HEK293T (cell line): Measurements from ENCODE around the gene ALDH8A1.

Source experiments
- ARNT ChIP-seq: fragments of 450-650 bp; IDR thresholded peaks from 2 replicates; pipeline ENCODE4 v1.6.1; 2017; ENCODE audit warnings: mild to moderate bottlenecking
- BHLHE40 ChIP-seq: fragments of 450-650 bp; IDR thresholded peaks from 2 replicates; pipeline ENCODE4 v1.6.1; 2016; ENCODE audit warnings: mild to moderate bottlenecking, moderate library complexity, borderline replicate concordance
- ELF4 ChIP-seq: fragments of 450-650 bp; IDR thresholded peaks from 2 replicates; pipeline ENCODE4 v1.6.1; 2017; ENCODE audit warnings: antibody characterized with exemption
- FOXK2 ChIP-seq: fragments of 450-650 bp; IDR thresholded peaks from 2 replicates; pipeline ENCODE4 v1.6.1; 2016; ENCODE audit warnings: mild to moderate bottlenecking
- FOXM1 ChIP-seq: fragments of 450-650 bp; IDR thresholded peaks from 2 replicates; pipeline ENCODE4 v1.6.1; 2017; ENCODE audit warnings: mild to moderate bottlenecking, borderline replicate concordance
- HDGF ChIP-seq: fragments of 450-650 bp; IDR thresholded peaks from 2 replicates; pipeline ENCODE4 v1.6.1; 2017; ENCODE audit warnings: antibody characterized with exemption, borderline replicate concordance
- L3MBTL2 ChIP-seq: fragments of 450-650 bp; conservative IDR thresholded peaks from 2 replicates; pipeline ENCODE4 v1.6.1; 2016; ENCODE audit warnings: mild to moderate bottlenecking
- LEF1 ChIP-seq: fragments of 450-650 bp; IDR thresholded peaks from 2 replicates; pipeline ENCODE4 v1.6.1; 2017; ENCODE audit warnings: mild to moderate bottlenecking, borderline replicate concordance
- NFRKB ChIP-seq: fragments of 450-650 bp; IDR thresholded peaks from 2 replicates; pipeline ENCODE4 v1.6.1; 2016; ENCODE audit warnings: mild to moderate bottlenecking, moderate library complexity
- PKNOX1 ChIP-seq: fragments of 450-650 bp; IDR thresholded peaks from 2 replicates; pipeline ENCODE4 v1.6.1; 2016
- SP1 ChIP-seq: fragments of 450-650 bp; IDR thresholded peaks from 2 replicates; pipeline ENCODE4 v1.6.1; 2017
- SUZ12 ChIP-seq: fragments of 450-650 bp; IDR thresholded peaks from 2 replicates; pipeline ENCODE4 v1.6.1; 2016; ENCODE audit warnings: mild to moderate bottlenecking
- TARDBP ChIP-seq: fragments of 450-650 bp; IDR thresholded peaks from 2 replicates; pipeline ENCODE4 v1.6.1; 2016
- ZNF384 ChIP-seq: fragments of 450-650 bp; IDR thresholded peaks from 2 replicates; pipeline ENCODE4 v1.6.1; 2016

GRCh38 chr6:134898575-134898974, 51.3 kb downstream of the ALDH8A1 start:
- no peak for TF ChIP-seq HDGF
- TF ChIP-seq FOXK2, result no peak
- no peak for TF ChIP-seq SP1
- TF ChIP-seq ZNF384, result no peak
- TF ChIP-seq TARDBP, result no peak
- no peak for TF ChIP-seq BHLHE40
- no peak for TF ChIP-seq FOXM1
- TF ChIP-seq PKNOX1, result no peak
- TF ChIP-seq SUZ12, result no peak
- no peak for TF ChIP-seq NFRKB
- TF ChIP-seq ELF4, result no peak
- TF ChIP-seq L3MBTL2, result no peak
- no peak for TF ChIP-seq ARNT
- TF ChIP-seq LEF1, result no peak
